Stimulated activated CD8-positive, alpha-beta memory T cell treated with anti-CD3 and anti-CD28 coated beads, Interleukin-7, amount 100 ng/mL, for 4 hours (primary cell): ENCODE measurements around the gene DACT2.

ENCODE experiments used
- DNase-seq, 2 donors: peaks; one replicate each; pipeline ENCODE4 v3.0.0-alpha.2; 2020; ENCODE audit warnings: low read depth in 2 of 2

Gene DACT2

DNA sequence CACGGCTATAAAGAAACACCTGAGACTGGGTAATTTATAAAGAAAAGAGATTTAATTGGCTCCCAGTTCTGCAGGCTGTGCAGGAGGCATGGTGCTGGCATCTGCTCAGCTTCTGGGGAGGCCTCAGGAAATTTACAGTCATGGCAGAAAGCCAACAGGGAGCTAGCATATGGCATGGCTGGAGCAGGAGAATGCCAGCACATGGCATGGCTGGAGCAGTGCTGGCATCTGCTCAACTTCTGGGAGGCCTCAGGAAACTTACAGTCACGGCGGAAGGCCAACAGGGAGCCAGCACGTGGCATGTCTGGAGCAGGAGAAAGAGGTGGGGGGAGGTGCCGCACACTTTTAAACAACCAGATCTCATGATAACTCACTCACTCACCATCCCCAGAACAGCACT, 32.5 kb upstream of the DACT2 start:
- DNase-seq, result no peak

DNA sequence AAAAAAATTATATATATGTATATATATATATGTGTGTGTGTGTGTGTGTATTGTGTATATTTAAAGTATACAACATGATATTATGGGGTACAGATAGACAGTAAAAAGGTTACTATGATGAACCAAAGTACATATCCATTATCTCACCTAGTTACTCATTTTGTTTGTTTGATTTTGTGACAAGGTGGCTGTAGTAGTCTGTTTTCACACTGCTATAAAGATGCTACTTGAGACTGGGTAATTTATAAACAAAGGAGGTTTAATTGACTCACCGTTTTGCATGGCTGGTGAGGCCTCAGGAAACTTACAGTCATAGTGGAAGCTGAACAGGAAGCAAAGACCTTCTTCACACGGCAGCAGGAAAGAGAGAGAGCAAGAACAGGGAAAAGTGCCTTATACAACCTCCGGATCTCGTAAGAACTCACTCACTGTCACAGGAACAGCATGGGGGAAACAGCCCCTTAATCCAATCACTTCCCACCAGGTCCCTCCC, 30.2 kb upstream of the DACT2 start:
- DNase-seq, result no peak

GRCh38 chr6:168348186-168348585, 28.6 kb upstream of the DACT2 start:
- DNase-seq, result no peak

DNA sequence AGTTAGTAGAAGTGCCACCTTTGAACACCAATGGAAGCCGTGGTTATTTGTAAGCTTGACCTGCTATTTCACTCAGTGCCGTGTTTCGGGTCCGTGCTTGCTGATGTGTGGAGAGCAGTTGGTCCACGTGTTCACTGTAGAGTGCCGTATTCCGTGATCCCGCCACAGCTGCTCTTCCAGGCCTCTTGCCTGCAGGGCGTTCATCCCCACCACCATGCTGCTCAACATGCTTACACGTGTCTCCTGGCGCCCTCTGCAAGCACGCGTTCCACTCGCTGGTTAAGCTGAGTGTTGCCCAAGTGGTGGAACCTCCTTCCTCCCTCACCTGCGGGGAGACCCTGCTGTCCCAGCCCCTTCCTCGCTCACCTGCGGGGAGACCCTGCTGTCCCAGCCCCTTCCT, 28.0 kb upstream of the DACT2 start:
- no peak for DNase-seq

DNA sequence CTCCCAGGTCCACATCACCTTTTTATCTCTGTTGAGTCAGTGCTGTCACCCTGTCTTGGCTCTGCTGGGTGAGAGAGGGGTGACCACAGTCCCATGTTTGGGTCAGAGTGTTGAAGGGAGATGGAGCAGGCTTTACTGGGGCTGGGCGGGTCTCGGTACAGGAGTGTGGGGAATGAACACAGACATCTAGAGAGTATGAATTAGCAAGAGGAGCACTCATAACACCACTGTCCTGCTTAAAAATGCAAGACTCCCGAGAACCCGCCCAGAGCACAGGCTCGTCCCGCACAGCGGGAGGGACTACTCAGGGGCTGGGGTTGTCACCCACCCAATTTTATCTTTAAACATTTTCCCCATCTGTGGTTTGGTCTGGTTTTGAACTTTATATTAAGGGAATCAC, 27.5 kb upstream of the DACT2 start:
- DNase-seq, result no peak

GRCh38 chr6:168345896-168346754, 26.5 kb upstream of the DACT2 start:
- DNase-seq, result no peak

- no peak for DNase-seq
Observed at GRCh38 chr6:168345266-168345665, 25.7 kb upstream of the DACT2 start.

DNA sequence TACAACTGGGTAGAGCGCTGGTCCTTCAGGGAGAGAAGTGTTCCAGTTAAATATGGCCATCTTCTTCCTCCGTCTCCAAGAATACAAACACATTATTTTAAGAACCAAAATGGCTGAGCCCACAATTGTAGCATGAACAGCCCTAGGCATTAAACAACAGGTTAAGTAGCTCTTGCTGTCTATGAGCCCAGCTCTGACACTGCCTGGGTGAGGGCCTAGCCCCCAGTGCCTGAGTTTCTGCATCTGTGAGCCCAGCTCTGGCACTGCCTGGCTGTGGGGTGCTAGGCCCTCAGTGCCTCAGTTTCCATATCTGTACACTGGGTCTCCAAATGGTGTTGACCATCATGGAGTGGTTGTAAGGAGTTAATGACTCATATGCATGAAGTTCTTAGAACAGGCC, 24.8 kb upstream of the DACT2 start:
- no peak for DNase-seq

DNA sequence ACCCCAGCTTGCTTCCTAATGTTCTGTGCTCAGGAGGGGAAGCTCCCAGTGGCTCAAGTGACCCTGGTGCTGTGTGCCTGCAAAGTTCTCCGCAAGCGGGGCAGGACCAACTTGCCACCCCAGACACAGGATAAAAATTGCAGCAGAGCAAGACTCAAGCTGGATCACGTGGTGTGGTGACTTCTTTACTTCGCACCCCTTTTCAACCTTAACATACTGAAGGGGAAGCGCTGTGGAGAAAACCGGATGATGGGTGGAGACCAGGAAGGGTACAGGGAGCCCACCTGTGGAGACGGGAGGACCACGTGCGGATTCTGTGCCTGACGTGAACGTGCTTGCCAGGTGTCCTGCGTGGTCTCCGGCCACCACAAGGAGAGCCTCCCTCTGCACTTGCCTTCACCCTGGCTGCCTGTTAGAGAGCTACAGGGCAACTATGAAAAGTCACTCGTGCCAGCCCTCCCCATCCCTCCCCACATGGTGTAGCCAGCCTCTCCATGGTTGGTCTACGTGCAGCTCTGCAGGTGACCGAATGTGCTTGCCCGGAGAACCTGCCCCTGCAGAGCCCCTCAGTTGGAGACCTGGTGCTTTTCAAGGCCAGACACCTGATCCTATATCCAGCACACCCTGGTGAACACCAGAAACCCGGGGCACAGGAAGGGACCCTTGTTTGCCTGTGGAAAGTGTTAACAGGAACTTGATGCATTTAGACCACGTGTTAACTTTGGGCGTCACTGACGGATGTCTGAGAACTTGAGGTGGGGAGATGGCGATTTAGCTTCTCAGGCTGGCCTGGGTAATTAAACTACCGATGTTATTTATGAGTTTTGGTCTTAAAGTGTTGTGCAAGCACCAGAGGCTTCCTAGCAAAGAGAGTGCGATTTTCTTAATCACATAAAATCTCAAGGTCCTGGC, 23.9 kb upstream of the DACT2 start:
- DNase-seq, result no peak

DNA sequence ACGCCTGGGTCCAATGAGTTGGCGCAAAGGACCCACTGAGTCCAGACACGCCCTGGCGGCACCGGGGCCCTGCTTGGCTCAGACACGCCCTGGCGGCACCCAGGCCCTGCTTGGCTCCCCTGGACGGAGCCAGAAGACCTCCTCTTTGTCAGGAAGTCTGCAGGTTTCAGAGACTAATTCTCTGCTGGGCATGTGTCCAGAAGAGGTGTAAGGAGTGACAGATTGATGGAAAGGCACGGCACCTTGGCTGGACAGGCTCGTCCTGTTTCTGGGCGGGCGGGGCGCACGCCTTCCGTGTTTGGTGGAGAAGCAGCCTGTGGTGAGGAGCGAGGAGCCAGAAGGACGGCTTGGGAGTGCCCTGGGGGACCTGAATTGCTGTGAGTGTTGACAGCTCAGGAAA, 23.1 kb upstream of the DACT2 start:
- DNase-seq, result no peak

GRCh38 chr6:168341280-168341900, 21.8 kb upstream of the DACT2 start:
- no peak for DNase-seq

GRCh38 chr6:168340819-168341218, 21.2 kb upstream of the DACT2 start:
- no peak for DNase-seq

- DNase-seq, result no peak
Observed at GRCh38 chr6:168338777-168339176, 19.2 kb upstream of the DACT2 start.

DNA sequence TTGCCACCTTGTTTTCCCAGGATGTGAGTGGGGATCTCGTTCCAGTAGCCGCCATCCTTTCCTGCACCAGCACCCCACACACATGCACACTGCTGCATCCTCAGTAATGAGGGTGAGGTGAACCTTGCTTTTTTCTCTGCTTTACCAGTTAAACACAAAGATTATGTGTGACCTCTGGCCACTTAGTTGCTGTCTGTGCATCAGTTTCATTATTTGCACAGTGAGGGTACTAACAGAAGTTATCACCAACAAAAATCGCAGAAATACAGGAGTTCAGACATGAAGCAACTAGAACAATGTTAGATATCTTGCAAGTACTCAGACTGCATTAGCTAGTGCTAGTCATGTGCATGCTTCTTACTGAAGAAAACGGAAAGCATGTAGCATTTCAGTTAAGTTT, 17.4 kb upstream of the DACT2 start:
- DNase-seq, result no peak

GRCh38 chr6:168333989-168334388, 14.4 kb upstream of the DACT2 start:
- no peak for DNase-seq

- no peak for DNase-seq
Observed at GRCh38 chr6:168333491-168333890, 13.9 kb upstream of the DACT2 start.

GRCh38 chr6:168333039-168333438, 13.5 kb upstream of the DACT2 start:
- DNase-seq, result no peak

GRCh38 chr6:168332020-168332419, 12.4 kb upstream of the DACT2 start:
- DNase-seq, result no peak

GRCh38 chr6:168331058-168331457, 11.5 kb upstream of the DACT2 start:
- no peak for DNase-seq

- no peak for DNase-seq
Observed at GRCh38 chr6:168330403-168330802, 10.8 kb upstream of the DACT2 start.

DNA sequence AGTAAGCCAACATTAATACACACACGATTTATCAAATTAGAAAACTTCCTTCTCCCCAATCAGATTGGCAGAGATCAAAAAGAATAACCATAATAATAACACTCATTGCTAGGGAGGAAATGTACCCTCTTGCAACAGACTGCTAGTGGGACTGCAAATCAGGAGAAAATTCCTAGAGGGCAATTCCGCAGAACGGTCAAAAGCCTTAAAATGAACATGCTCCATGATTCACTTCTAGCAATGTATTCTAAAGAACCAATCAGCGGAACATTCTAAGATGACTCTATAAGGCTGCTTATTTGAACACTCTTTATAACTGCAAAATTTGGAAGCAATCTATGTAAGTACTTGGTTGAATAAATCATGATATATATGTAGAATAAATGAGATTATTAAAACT, 8.5 kb upstream of the DACT2 start:
- no peak for DNase-seq
